WTC11 (cell line): ENCODE results near the gene SCARB2. TPM values are rescaled to one million over a fixed set of nuclear protein-coding genes. Genes with fewer than 3 reads are reported as not detected.

Experiments used
- ATAC-seq: fragments of 200-7000 bp; cut with Tn5 transposase; 2 replicates; pipeline ENCODE4 v1.10.0; 2021; ENCODE audit warnings: mild to moderate bottlenecking, moderate library complexity
- CTCF ChIA-PET: fragments of 300-600 bp; sonication (Branson Sonifier 250); formaldehyde crosslinking; loops from one replicate; lab custom pipeline; 2021; ENCODE audit warnings: antibody characterized with exemption; lab: Charles Lee
- POLR2A ChIA-PET: fragments of 350-600 bp; sonication (Branson Sonifier 250); formaldehyde crosslinking; loops from one replicate; lab custom pipeline; 2021; ENCODE audit warnings: antibody characterized with exemption; lab: Charles Lee
- DNase-seq: peaks from one replicate; pipeline ENCODE4 v3.0.0; 2021; ENCODE audit warnings: low spot score
- H3K27ac Mint-ChIP-seq: 2 replicates; pipeline ENCODE4 v1.8.0; 2021; ENCODE audit warnings: mixed read lengths
- H3K27me3 Mint-ChIP-seq: 2 replicates; pipeline ENCODE4 v1.8.0; 2021; ENCODE audit warnings: low read depth, mild to moderate bottlenecking, moderate library complexity, mixed read lengths
- H3K36me3 Mint-ChIP-seq: 2 replicates; pipeline ENCODE4 v1.8.0; 2021; ENCODE audit warnings: mixed read lengths
- H3K4me1 Mint-ChIP-seq: 2 replicates; pipeline ENCODE4 v1.8.0; 2022; ENCODE audit warnings: mixed read lengths
- H3K4me3 Mint-ChIP-seq: 2 replicates; pipeline ENCODE4 v1.8.0; 2021; ENCODE audit warnings: mild to moderate bottlenecking, moderate library complexity, mixed read lengths
- H3K9me3 Mint-ChIP-seq: 2 replicates; pipeline ENCODE4 v1.8.0; 2021; ENCODE audit warnings: mixed read lengths
- ATF3 ChIP-seq: sonication (generic); formaldehyde crosslinking; conservative IDR thresholded peaks from 2 replicates; pipeline ENCODE4 v1.8.1; 2022; ENCODE audit warnings: mild to moderate bottlenecking, missing genetic modification reagents
- CDX4 ChIP-seq: fragments of 250-450 bp; sonication (Bioruptor Pico); IDR thresholded peaks from 2 replicates; pipeline ENCODE4 v1.9.0; 2021; ENCODE audit warnings: moderate library complexity, mild to moderate bottlenecking, inconsistent platforms, borderline replicate concordance
- E2F1 ChIP-seq: sonication (generic); formaldehyde crosslinking; IDR thresholded peaks from 2 replicates; pipeline ENCODE4 v1.8.0; 2022; ENCODE audit warnings: mild to moderate bottlenecking, missing genetic modification reagents
- E2F4 ChIP-seq: sonication (generic); formaldehyde crosslinking; IDR thresholded peaks from 2 replicates; pipeline ENCODE4 v1.8.1; 2022; ENCODE audit warnings: low read depth, mild to moderate bottlenecking, moderate library complexity, missing genetic modification reagents, borderline replicate concordance
- ERG ChIP-seq: fragments of 250-450 bp; sonication (Bioruptor Pico); IDR thresholded peaks from 2 replicates; pipeline ENCODE4 v1.8.0; 2021; ENCODE audit warnings: mild to moderate bottlenecking
- GTF2I ChIP-seq: fragments of 250-450 bp; sonication (Bioruptor Pico); conservative IDR thresholded peaks from 2 replicates; pipeline ENCODE4 v1.4.0; 2021; ENCODE audit warnings: mild to moderate bottlenecking
- HMGXB4 ChIP-seq: sonication (generic); formaldehyde crosslinking; IDR thresholded peaks from 2 replicates; pipeline ENCODE4 v1.8.1; 2023; ENCODE audit warnings: mild to moderate bottlenecking, moderate library complexity, missing genetic modification reagents
- IRF1 ChIP-seq: sonication (generic); formaldehyde crosslinking; IDR thresholded peaks from 2 replicates; pipeline ENCODE4 v1.8.0; 2023; ENCODE audit warnings: missing genetic modification reagents
- KAT7 ChIP-seq: sonication (generic); formaldehyde crosslinking; IDR thresholded peaks from 2 replicates; pipeline ENCODE4 v1.8.1; 2023; ENCODE audit warnings: missing genetic modification reagents, mild to moderate bottlenecking, borderline replicate concordance
- MLX ChIP-seq: sonication (generic); formaldehyde crosslinking; IDR thresholded peaks from 2 replicates; pipeline ENCODE4 v1.8.1; 2023; ENCODE audit warnings: mild to moderate bottlenecking, missing genetic modification reagents, moderate library complexity
- MXD4 ChIP-seq: fragments of 250-450 bp; sonication (Bioruptor Pico); IDR thresholded peaks from 2 replicates; pipeline ENCODE4 v1.8.0; 2021; ENCODE audit warnings: mild to moderate bottlenecking, moderate library complexity, borderline replicate concordance
- NFATC4 ChIP-seq: fragments of 250-450 bp; sonication (Bioruptor Pico); IDR thresholded peaks from 2 replicates; pipeline ENCODE4 v1.9.0; 2021; ENCODE audit warnings: mild to moderate bottlenecking
- NFE2L1 ChIP-seq: sonication (generic); formaldehyde crosslinking; IDR thresholded peaks from 2 replicates; pipeline ENCODE4 v1.8.1; 2023; ENCODE audit warnings: missing genetic modification reagents
- NR2C2 ChIP-seq: sonication (generic); formaldehyde crosslinking; IDR thresholded peaks from 2 replicates; pipeline ENCODE4 v1.8.0; 2022; ENCODE audit warnings: mild to moderate bottlenecking, missing genetic modification reagents
- PRRX2 ChIP-seq: fragments of 250-450 bp; sonication (Bioruptor Pico); IDR thresholded peaks from 2 replicates; pipeline ENCODE4 v1.8.0; 2021; ENCODE audit warnings: mild to moderate bottlenecking
- RORB ChIP-seq: fragments of 250-450 bp; sonication (Bioruptor Pico); IDR thresholded peaks from 2 replicates; pipeline ENCODE4 v1.9.0; 2021; ENCODE audit warnings: mild to moderate bottlenecking
- SP1 ChIP-seq: sonication (generic); formaldehyde crosslinking; conservative IDR thresholded peaks from 2 replicates; pipeline ENCODE4 v1.8.1; 2022; ENCODE audit warnings: missing genetic modification reagents
- ZMAT4 ChIP-seq: fragments of 250-450 bp; sonication (Bioruptor Pico); IDR thresholded peaks from 2 replicates; pipeline ENCODE4 v1.9.0; 2021; ENCODE audit warnings: mild to moderate bottlenecking
- ZNF232 ChIP-seq: sonication (generic); formaldehyde crosslinking; IDR thresholded peaks from 2 replicates; pipeline ENCODE4 v1.8.0; 2022; ENCODE audit warnings: mild to moderate bottlenecking, missing genetic modification reagents
- ZNF396 ChIP-seq: fragments of 250-450 bp; sonication (Bioruptor Pico); IDR thresholded peaks from 2 replicates; pipeline ENCODE4 v1.8.0; 2021; ENCODE audit warnings: mild to moderate bottlenecking, moderate library complexity, borderline replicate concordance
- ZNF416 ChIP-seq: fragments of 250-450 bp; sonication (Bioruptor Pico); IDR thresholded peaks from 2 replicates; pipeline ENCODE4 v1.9.0; 2021; ENCODE audit warnings: mild to moderate bottlenecking, inconsistent platforms
- ZNF423 ChIP-seq: fragments of 250-450 bp; sonication (Bioruptor Pico); IDR thresholded peaks from 2 replicates; pipeline ENCODE4 v2.1.2; 2022; ENCODE audit warnings: mild to moderate bottlenecking, moderate library complexity
- ZNF512 ChIP-seq: sonication (generic); formaldehyde crosslinking; IDR thresholded peaks from 2 replicates; pipeline ENCODE4 v1.8.1; 2022; ENCODE audit warnings: missing genetic modification reagents, borderline replicate concordance
- ZSCAN18 ChIP-seq: fragments of 250-450 bp; sonication (Bioruptor Pico); IDR thresholded peaks from 2 replicates; pipeline ENCODE4 v2.1.2; 2022; ENCODE audit warnings: mild to moderate bottlenecking, moderate library complexity
- total RNA-seq: library from RNA; stranded (reverse); gene quantifications from 3 replicates; pipeline ENCODE4 v1.2.3, GENCODE V29; 2021

The SCARB2 gene
- total RNA-seq, 1 experiment from 2014 or later, result 38.0 TPM

GRCh38 chr4:76127754-76128153, 85.9 kb downstream of the SCARB2 start (continued):
- TF ChIP-seq IRF1 (CRISPR knock-in tag) (no peak), MXD4 (CRISPR knock-in tag) (no peak), GTF2I (CRISPR knock-in tag) (no peak)

GRCh38 chr4:76125816-76126215, 87.8 kb downstream of the SCARB2 start:
- ATAC-seq (no peak), DNase-seq (no peak)
- Mint-ChIP-seq H3K36me3 (peaks cover 75% of the 10 kb centered on the region), H3K4me3 (no peak overlapping the region), H3K27ac (no peak overlapping the region), H3K4me1 (no peaks in the 10 kb centered on the region), H3K9me3 (peaks cover 4% of the 10 kb centered on the region; the same call in 1 of the 2 replicates), H3K27me3 (no peaks in the 10 kb centered on the region)
- ChIA-PET POLR2A (no interaction called here), CTCF (no interaction called here)
- TF ChIP-seq HMGXB4 (CRISPR knock-in tag) (no peak), ZNF416 (CRISPR knock-in tag) (no peak), SP1 (CRISPR knock-in tag) (no peak), ZNF396 (CRISPR knock-in tag) (no peak), ERG (CRISPR knock-in tag) (no peak), CDX4 (CRISPR knock-in tag) (no peak), PRRX2 (CRISPR knock-in tag) (no peak), NFATC4 (CRISPR knock-in tag) (no peak), KAT7 (no peak), RORB (no peak), NR2C2 (CRISPR knock-in tag) (no peak), NFE2L1 (CRISPR knock-in tag) (no peak), MLX (CRISPR knock-in tag) (no peak)

- Mint-ChIP-seq H3K4me3 (no peak overlapping the region), H3K27ac (no peak overlapping the region), H3K36me3 (peaks cover 81% of the 10 kb centered on the region), H3K27me3 (no peaks in the 10 kb centered on the region), H3K9me3 (no peaks in the 10 kb centered on the region), H3K4me1 (no peaks in the 10 kb centered on the region)
- POLR2A ChIA-PET, result no interaction called here
- CTCF ChIA-PET, result no interaction called here
- ATAC-seq (no peak), DNase-seq (no peak)
- TF ChIP-seq SP1 (CRISPR knock-in tag) (no peak), ZNF423 (CRISPR knock-in tag) (no peak), ZMAT4 (CRISPR knock-in tag) (no peak), PRRX2 (CRISPR knock-in tag) (no peak), ATF3 (CRISPR knock-in tag) (no peak), ZSCAN18 (CRISPR knock-in tag) (no peak), E2F4 (CRISPR knock-in tag) (no peak), ZNF512 (CRISPR knock-in tag) (no peak), E2F1 (CRISPR knock-in tag) (no peak), ZNF232 (CRISPR knock-in tag) (no peak)
Measured at GRCh38 chr4:76120199-76120598, 93.4 kb downstream of the SCARB2 start.
